ENCODE measurements around the gene GPC6. TPM values are rescaled to one million over a fixed set of nuclear protein-coding genes. Genes with fewer than 3 reads are reported as not detected.

GPC6 gene
- total RNA-seq, 1 experiment from 2014 or later = not detected

GRCh38 chr13:94214121-94214520 lies 987.5 kb downstream of the GPC6 start:
- no peak for TF ChIP-seq CTCF (conservative IDR thresholded peaks at IDR 0.05)
- H2AFZ ChIP-seq = no peak overlapping the region
- H3K79me2 ChIP-seq (ENCODE audit: low read depth) = no peaks in the 10 kb centered on the region
- BruUV-seq (replicated peaks) = no TSS peak
- H3K36me3 ChIP-seq (ENCODE audit: low read depth) = no peaks in the 10 kb centered on the region
- H3K4me3 ChIP-seq = no peak overlapping the region
- DNase-seq = no peak
- H3F3A ChIP-seq (ENCODE audit: insufficient read depth, low read depth) = no peaks in the 10 kb centered on the region
- CTCF ChIA-PET = no interaction called here
- H3K4me1 ChIP-seq (replicated peaks; ENCODE audit: insufficient read depth) = no peaks in the 10 kb centered on the region
- POLR2A ChIA-PET (ENCODE audit: unreplicated experiment) = no interaction called here
- H3K27me3 ChIP-seq (ENCODE audit: insufficient read depth, low read depth) = no peaks in the 10 kb centered on the region
- no peak overlapping the region for H3K4me2 ChIP-seq
- H3K27ac ChIP-seq = no peak overlapping the region
- H3K9me3 ChIP-seq (ENCODE audit: insufficient read depth, low read depth) = no peaks in the 10 kb centered on the region
- H4K20me1 ChIP-seq (ENCODE audit: insufficient read depth) = no peaks in the 10 kb centered on the region
- no peaks in the 10 kb centered on the region for H3K9me2 ChIP-seq (ENCODE audit: insufficient read depth)
- intact Hi-C loops (cut with micrococcal nuclease; ENCODE audit: unreplicated experiment) = no loop called here

GRCh38 chr13:94214975-94215374 lies 988.4 kb downstream of the GPC6 start:
- Histone ChIP-seq H2AFZ (no peak overlapping the region), H3K9me2 (ENCODE audit: insufficient read depth) (no peaks in the 10 kb centered on the region), H3K36me3 (ENCODE audit: low read depth) (no peaks in the 10 kb centered on the region), H3K79me2 (ENCODE audit: low read depth) (no peaks in the 10 kb centered on the region), H3K9me3 (ENCODE audit: insufficient read depth, low read depth) (no peaks in the 10 kb centered on the region), H3K4me1 (replicated peaks; ENCODE audit: insufficient read depth) (no peaks in the 10 kb centered on the region), H3F3A (ENCODE audit: insufficient read depth, low read depth) (no peaks in the 10 kb centered on the region), H3K27me3 (ENCODE audit: insufficient read depth, low read depth) (no peaks in the 10 kb centered on the region), H4K20me1 (ENCODE audit: insufficient read depth) (no peaks in the 10 kb centered on the region), H3K4me3 (no peak overlapping the region), H3K27ac (no peak overlapping the region), H3K4me2 (no peak overlapping the region)
- TF ChIP-seq EZH2 (IDR thresholded peaks at IDR 0.05; ENCODE audit: low read depth) = no peak
- TF ChIP-seq CTCF (conservative IDR thresholded peaks at IDR 0.05) = no peak
- no peak for DNase-seq
- ChIA-PET CTCF (no interaction called here), POLR2A (ENCODE audit: unreplicated experiment) (no interaction called here)
- intact Hi-C loops (cut with micrococcal nuclease; ENCODE audit: unreplicated experiment) = no loop called here
- BruUV-seq (replicated peaks) = no TSS peak

GRCh38 chr13:94216476-94216875 lies 989.9 kb downstream of the GPC6 start:
- no peaks in the 10 kb centered on the region for H3K4me1 ChIP-seq (replicated peaks; ENCODE audit: insufficient read depth)
- no TSS peak for BruUV-seq (replicated peaks)
- H3K79me2 ChIP-seq (ENCODE audit: low read depth) = no peaks in the 10 kb centered on the region
- CTCF ChIA-PET = no interaction called here
- no peaks in the 10 kb centered on the region for H3K36me3 ChIP-seq (ENCODE audit: low read depth)
- no peaks in the 10 kb centered on the region for H3K9me3 ChIP-seq (ENCODE audit: insufficient read depth, low read depth)
- no peaks in the 10 kb centered on the region for H3K9me2 ChIP-seq (ENCODE audit: insufficient read depth)
- no peaks in the 10 kb centered on the region for H3K27me3 ChIP-seq (ENCODE audit: insufficient read depth, low read depth)
- H3F3A ChIP-seq (ENCODE audit: insufficient read depth, low read depth) = no peaks in the 10 kb centered on the region
- no peak for DNase-seq
- intact Hi-C loops (cut with micrococcal nuclease; ENCODE audit: unreplicated experiment) = no loop called here
- H3K4me3 ChIP-seq = no peak overlapping the region
- POLR2A ChIA-PET (ENCODE audit: unreplicated experiment) = no interaction called here
- no peak overlapping the region for H3K27ac ChIP-seq
- TF ChIP-seq EZH2 (IDR thresholded peaks at IDR 0.05; ENCODE audit: low read depth) = no peak
- no peak for TF ChIP-seq CTCF (conservative IDR thresholded peaks at IDR 0.05)
- H4K20me1 ChIP-seq (ENCODE audit: insufficient read depth) = no peaks in the 10 kb centered on the region
- no peak overlapping the region for H3K4me2 ChIP-seq
- no peak overlapping the region for H2AFZ ChIP-seq
